Muscle layer of colon (tissue), 2 donors: ENCODE data around the gene USP10.

Source experiments
- H3K27ac ChIP-seq: one replicate; pipeline ENCODE4 v1.7.0; 2013; ENCODE audit warnings: low read depth, mild to moderate bottlenecking, low read length, moderate library complexity
- H3K27me3 ChIP-seq, 2 donors: one replicate each; pipeline ENCODE4 v1.7.0; 2013; ENCODE audit warnings: low read length in 2 of 2, mild to moderate bottlenecking in 2 of 2; ENCODE audit not compliant: insufficient read depth in 2 of 2, control insufficient read depth in 1 of 2
- H3K36me3 ChIP-seq: one replicate; pipeline ENCODE4 v1.7.0; 2013; ENCODE audit warnings: mild to moderate bottlenecking, low read length; ENCODE audit not compliant: insufficient read depth
- H3K4me1 ChIP-seq: one replicate; pipeline ENCODE4 v1.7.0; 2013; ENCODE audit warnings: mild to moderate bottlenecking, low read length; ENCODE audit not compliant: insufficient read depth
- H3K4me3 ChIP-seq, 2 donors: one replicate each; pipeline ENCODE4 v1.7.0; 2013; ENCODE audit warnings: low read length in 2 of 2, low read depth in 1 of 2, mild to moderate bottlenecking in 1 of 2, moderate library complexity in 1 of 2
- H3K9ac ChIP-seq: one replicate; pipeline ENCODE4 v1.7.0; 2013; ENCODE audit warnings: low read length
- H3K9me3 ChIP-seq: one replicate; pipeline ENCODE4 v1.7.0; 2013; ENCODE audit warnings: mild to moderate bottlenecking, low read length
- donor health status: abdominal sarcoma.
- donor health status: Adenocarcinoma of cecum.

USP10 gene

DNA sequence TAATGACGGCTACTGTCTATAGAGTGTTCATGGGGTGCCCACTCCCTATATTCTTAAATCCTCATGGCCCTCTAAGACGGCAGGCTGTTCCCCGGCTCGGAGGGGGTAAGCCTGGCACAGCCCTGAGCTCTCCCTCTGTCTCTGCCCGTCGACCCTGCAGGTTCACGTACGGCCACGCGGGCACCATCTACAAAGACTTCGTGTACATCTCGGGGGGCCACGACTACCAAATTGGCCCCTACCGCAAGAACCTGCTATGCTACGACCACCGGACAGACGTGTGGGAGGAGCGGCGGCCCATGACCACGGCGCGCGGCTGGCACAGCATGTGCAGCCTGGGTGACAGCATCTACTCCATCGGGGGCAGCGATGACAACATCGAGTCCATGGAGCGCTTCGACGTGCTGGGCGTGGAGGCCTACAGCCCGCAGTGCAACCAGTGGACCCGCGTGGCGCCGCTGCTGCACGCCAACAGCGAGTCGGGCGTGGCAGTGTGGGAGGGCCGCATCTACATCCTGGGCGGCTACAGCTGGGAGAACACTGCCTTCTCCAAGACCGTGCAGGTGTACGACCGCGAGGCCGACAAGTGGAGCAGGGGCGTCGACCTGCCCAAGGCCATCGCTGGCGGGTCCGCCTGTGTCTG is 38.3 kb upstream of the USP10 start:
- Histone ChIP-seq H3K4me3 (no peak overlapping the region), H3K27me3 (no peaks in the 10 kb centered on the region), H3K9me3 (no peaks in the 10 kb centered on the region), H3K4me1 (no peaks in the 10 kb centered on the region), H3K9ac (no peak overlapping the region), H3K27ac (no peak overlapping the region), H3K36me3 (peaks cover 78% of the 10 kb centered on the region)

DNA sequence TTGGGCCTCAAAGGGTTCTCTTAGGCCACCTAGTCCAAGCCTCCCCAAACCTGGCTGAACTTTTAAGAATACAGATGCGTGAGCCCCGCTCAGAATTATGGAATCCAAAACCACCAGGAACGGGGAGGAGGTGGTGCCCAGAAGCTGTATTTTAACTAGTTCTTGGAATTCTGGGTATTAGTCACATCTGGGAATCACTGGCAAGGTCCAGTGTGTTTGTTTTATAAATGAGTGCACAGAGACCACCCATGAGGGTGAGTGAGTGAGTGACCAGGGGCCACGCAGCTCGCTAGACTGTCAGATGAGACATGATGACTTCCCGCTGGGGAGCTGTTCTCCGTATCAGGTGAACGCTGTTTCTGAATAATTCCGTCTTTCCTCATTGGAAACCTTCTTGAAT is 37.3 kb upstream of the USP10 start:
- H3K9ac ChIP-seq, result no peak overlapping the region
- no peak overlapping the region for H3K4me3 ChIP-seq
- H3K27me3 ChIP-seq, result no peaks in the 10 kb centered on the region
- no peaks in the 10 kb centered on the region for H3K4me1 ChIP-seq
- no peaks in the 10 kb centered on the region for H3K9me3 ChIP-seq
- no peak overlapping the region for H3K27ac ChIP-seq
- peaks cover 72% of the 10 kb centered on the region for H3K36me3 ChIP-seq

DNA sequence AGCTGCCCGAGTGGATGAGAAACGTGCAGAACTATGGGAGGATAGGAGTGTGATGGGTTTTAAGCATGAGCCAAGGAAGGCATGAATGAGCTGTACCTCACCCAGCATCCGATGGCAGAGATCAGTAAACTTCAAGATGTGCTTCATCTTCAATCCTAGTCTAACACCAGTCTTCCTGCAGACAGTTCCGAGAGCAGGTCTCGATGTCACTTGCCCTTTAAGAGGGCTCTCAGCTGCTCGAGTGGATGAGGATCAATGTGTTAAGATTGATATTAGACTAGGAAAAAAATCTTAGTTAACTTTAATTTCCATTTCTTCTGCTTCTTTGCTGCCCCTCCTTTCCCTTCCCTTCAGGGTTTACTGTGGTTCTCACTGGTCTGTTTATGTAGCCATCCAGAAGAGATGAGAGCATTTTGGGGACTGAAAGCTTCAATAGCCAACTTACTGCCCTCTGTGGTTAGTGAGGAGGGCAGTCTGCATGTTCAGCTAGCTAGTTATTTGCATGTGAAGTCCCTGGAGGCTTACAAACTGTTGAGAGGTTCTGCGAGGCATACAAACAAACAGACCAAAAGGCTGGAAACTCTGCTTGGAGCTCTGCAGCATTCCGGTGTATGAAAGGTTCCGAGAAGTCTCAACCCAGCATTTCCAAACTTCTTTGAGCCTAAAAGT is 36.2 kb upstream of the USP10 start:
- Histone ChIP-seq H3K27ac (no peak overlapping the region), H3K9ac (no peak overlapping the region), H3K36me3 (peaks cover 62% of the 10 kb centered on the region), H3K4me3 (no peak overlapping the region), H3K27me3 (no peaks in the 10 kb centered on the region), H3K4me1 (no peaks in the 10 kb centered on the region), H3K9me3 (no peaks in the 10 kb centered on the region)

DNA sequence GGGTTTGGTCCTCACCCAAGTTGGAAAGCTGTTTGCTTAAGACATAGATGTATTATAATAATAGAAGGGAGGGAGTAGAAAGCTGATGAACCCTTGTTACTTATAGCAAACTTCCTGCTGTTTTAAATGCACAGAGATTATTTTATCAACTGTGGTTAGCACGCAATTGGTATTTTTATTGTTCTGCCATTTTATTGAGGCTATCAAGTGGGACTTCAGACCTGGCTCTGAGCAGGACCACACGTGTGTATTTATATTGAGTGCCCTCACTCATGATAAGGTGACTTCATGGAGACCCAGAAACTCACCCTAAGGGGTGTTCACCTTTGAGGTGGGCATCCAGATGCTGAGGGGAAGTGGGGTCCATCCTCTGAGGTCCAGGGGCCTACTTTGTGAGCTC is 34.4 kb upstream of the USP10 start:
- no peaks in the 10 kb centered on the region for H3K27me3 ChIP-seq
- no peaks in the 10 kb centered on the region for H3K4me1 ChIP-seq
- no peak overlapping the region for H3K27ac ChIP-seq
- no peaks in the 10 kb centered on the region for H3K9me3 ChIP-seq
- no peak overlapping the region for H3K9ac ChIP-seq
- peaks cover 45% of the 10 kb centered on the region for H3K36me3 ChIP-seq
- H3K4me3 ChIP-seq, result no peak overlapping the region

DNA sequence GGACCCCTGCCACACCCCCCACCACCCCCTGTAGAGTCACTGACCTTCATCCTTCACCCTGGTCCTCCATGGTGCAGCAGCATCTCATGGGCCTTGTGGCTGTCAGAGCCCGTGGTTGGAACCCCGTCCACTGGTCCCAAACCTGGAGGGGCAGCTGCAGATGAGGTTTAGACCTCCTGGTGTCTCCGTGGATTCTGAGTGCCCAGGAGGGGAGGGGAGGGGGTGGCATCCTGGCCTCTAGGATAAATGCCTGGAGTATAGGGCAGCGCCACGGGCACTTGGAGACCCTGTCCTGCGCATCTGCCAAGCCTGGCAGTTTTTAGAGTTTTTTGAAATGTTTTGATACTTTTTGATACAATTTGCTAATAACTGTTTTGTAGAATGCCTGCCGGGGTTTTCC is 34.0 kb upstream of the USP10 start:
- H3K4me1 ChIP-seq, result no peaks in the 10 kb centered on the region
- H3K4me3 ChIP-seq, result no peak overlapping the region
- no peaks in the 10 kb centered on the region for H3K27me3 ChIP-seq
- no peak overlapping the region for H3K27ac ChIP-seq
- peaks cover 44% of the 10 kb centered on the region for H3K36me3 ChIP-seq
- H3K9me3 ChIP-seq, result no peaks in the 10 kb centered on the region
- no peak overlapping the region for H3K9ac ChIP-seq

DNA sequence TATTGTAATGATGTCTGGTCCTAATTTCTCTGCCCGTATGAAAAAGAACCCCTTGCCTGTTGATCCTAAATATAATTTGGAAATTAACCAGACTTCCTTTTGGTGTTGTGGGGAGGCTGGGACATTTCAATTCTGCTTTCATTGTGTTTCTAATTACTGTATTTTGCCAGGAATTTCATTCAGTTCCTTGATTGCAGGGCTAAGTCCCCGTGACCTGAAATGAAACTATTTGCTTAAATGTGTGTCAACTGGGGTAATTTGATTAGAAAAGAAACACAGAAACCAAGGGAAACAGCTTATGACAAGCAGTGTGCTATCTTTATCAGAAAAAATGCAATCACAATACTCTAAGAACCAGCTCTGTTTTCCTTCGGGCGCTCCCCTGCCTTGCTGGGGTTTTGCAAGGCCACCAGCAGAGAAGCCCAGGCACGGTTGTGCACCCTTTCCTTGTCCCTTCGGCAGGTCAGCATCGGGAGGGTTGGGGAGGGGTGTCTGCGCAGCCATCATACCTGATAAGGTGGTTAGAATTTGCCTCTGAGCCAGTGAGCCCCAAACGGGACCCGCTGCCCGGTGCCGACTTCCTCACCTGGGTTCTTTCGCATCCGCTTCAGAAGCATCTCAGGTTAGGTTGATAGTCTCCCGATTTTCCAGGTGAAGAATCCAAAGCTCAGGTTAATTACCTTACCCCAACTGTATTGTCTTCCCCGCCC is 32.0 kb upstream of the USP10 start:
- no peaks in the 10 kb centered on the region for H3K4me1 ChIP-seq
- no peak overlapping the region for H3K27ac ChIP-seq
- H3K36me3 ChIP-seq, result peaks cover 32% of the 10 kb centered on the region
- no peaks in the 10 kb centered on the region for H3K27me3 ChIP-seq
- no peak overlapping the region for H3K9ac ChIP-seq
- H3K4me3 ChIP-seq, result no peak overlapping the region
- no peaks in the 10 kb centered on the region for H3K9me3 ChIP-seq

DNA sequence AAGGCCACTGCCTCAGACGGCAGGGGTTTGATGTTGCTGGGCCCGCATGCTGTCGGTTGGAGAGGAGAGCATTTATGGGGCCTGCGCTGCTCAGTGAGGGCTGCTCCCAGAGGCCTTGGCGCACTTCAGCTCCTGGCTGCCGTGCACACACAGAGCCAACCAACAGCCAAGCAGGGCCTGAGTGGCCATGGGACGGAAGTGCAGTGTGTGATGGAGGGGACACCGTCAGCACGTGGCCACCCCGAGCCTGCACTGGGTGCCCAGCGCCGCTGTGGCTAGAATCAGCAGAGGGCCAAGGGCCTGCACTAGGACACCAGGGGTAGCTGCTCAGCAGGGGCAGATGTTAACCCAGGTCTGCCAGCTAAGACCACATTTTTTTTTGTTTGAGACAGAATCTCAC is 29.7 kb upstream of the USP10 start:
- H3K27me3 ChIP-seq, result no peaks in the 10 kb centered on the region
- no peak overlapping the region for H3K4me3 ChIP-seq
- H3K36me3 ChIP-seq, result peaks cover 12% of the 10 kb centered on the region
- no peaks in the 10 kb centered on the region for H3K4me1 ChIP-seq
- H3K27ac ChIP-seq, result no peak overlapping the region
- H3K9me3 ChIP-seq, result no peaks in the 10 kb centered on the region
- H3K9ac ChIP-seq, result no peak overlapping the region

DNA sequence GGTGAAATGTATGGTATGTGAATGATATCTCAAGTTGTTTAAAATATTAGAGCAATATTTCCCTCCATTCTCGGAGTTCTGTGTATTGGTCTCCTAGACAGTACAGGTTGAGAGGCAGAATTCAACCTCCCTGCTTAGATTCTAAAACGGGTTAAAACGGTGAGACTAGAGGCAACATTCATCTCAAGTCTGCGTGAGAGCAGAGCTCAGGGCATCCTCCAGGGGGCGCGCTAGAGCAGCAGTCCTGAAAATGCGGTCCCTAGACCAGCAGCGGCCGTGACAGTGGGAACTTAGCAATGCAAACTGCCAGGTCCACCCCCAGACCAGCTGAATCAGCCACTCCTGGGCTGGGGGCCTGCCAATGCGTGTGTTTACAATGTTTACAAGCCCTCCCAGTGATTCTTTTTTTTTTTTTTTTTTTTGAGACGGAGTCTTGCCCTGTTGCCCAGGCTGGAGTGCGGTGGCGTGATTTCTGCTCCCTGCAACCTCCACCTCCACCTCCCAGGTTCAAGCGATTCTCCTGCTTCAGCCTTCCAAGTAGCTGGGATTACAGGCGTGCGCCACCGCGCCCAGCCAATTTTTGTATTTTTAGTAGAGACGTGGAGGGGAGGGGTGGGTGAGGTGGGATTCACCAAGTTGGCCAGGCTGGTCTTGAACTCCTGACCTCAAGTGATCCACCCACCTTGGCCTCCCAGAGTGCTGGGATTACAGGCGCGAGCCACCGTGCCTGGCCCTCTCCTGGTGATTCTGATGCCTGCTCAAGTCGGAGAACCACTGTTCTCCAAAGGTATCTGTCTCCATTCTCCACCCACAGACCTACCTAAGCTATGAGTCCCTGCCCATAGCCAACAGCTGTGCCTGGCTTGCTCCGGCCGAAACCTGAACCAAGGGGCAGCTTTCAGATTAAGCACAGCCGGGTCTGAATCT is 27.3 kb upstream of the USP10 start:
- Histone ChIP-seq H3K4me3 (no peak overlapping the region), H3K4me1 (no peaks in the 10 kb centered on the region), H3K27me3 (no peaks in the 10 kb centered on the region), H3K27ac (no peak overlapping the region), H3K36me3 (no peaks in the 10 kb centered on the region), H3K9me3 (no peaks in the 10 kb centered on the region), H3K9ac (no peak overlapping the region)

DNA sequence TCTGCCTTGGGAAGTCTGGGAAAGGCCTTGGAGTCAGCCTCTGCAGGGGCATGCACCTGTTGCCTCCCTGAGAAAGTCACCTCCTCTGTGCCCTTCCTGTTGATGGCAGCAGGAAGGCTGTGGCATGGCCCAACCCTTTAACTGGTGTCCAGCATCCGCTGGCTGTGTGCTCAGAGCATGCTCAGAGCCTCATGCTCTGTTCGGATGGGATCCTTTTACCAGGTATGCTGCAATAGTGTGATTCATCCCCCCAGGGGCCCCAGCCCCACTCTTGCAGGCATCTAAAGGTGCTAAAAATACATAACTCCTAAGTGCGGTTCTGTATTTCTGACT is 26.6 kb upstream of the USP10 start:
- no peaks in the 10 kb centered on the region for H3K4me1 ChIP-seq
- H3K9me3 ChIP-seq, result no peaks in the 10 kb centered on the region
- H3K9ac ChIP-seq, result no peak overlapping the region
- no peak overlapping the region for H3K27ac ChIP-seq
- H3K36me3 ChIP-seq, result no peaks in the 10 kb centered on the region
- H3K4me3 ChIP-seq, result no peak overlapping the region
- H3K27me3 ChIP-seq, result no peaks in the 10 kb centered on the region

DNA sequence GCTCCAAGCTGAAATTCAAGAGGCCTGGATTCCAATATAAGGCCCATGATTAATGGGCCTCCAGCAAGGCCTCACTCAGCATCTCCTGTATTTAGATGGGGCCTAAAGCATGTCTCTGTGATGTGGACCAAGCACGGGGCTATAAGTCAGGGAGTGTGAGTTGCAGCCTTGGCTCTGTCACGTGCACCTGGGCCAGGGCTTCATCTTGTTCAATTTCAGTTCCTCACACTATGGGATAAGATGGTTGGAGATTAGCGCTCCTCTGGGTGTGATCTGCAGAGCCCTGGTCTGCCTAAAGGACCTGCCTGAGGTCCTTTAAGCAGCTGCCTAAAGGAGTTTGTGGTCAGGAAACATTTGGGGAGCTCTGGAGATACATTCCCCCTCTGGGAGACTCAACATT is 26.2 kb upstream of the USP10 start:
- Histone ChIP-seq H3K4me1 (no peaks in the 10 kb centered on the region), H3K9me3 (no peaks in the 10 kb centered on the region), H3K27ac (no peak overlapping the region), H3K36me3 (no peaks in the 10 kb centered on the region), H3K9ac (no peak overlapping the region), H3K27me3 (no peaks in the 10 kb centered on the region), H3K4me3 (no peak overlapping the region)

DNA sequence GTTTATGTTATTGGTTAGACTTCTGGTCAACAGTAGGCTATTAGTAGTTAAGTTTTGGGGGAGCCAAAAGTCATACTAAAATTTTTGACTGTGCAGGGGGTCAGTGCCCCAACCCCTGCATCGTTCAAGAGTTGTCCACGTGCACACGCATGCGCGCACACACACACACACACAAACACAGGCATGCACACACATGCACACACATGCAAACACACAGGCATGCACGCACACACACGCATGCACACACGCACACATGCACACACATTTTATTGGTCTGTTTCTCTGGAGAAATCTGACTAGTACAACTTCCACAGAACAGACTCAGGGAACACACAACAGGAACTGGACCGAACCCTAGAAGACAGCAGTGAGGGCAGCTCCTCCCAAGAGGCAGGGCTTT is 24.4 kb upstream of the USP10 start:
- Histone ChIP-seq H3K27me3 (no peaks in the 10 kb centered on the region), H3K36me3 (no peaks in the 10 kb centered on the region), H3K9me3 (no peaks in the 10 kb centered on the region), H3K9ac (no peak overlapping the region), H3K4me3 (no peak overlapping the region), H3K27ac (no peak overlapping the region), H3K4me1 (no peaks in the 10 kb centered on the region)
